ENCODE data around the gene PPP2R2D.
"Not testable (repeated sequence)": the region's sequence is repeated elsewhere in the genome, so short reads cannot be mapped to it uniquely, and the experiment has no call there.

PPP2R2D gene

GRCh38 chr10:131872827-131873375 lies 27.9 kb upstream of the PPP2R2D start:
- Histone ChIP-seq H3K4me3 (no peak overlapping the region), H3K4me1 (no peaks in the 10 kb centered on the region), H3K9me3 (no peaks in the 10 kb centered on the region), H3K27me3 (ENCODE audit: low read depth) (peaks cover 7% of the 10 kb centered on the region), H3K36me3 (replicated peaks) (no peaks in the 10 kb centered on the region)
- in situ Hi-C loops (cut with MboI; ENCODE audit: low sequenced_read_pairs): loop anchor here (10.0 kb wide), 1 partner anchor 1678 kb away; no protein-coding TSS in a partner anchor
- no peak for DNase-seq (ENCODE audit: low spot score in 2 of 2)

DNA sequence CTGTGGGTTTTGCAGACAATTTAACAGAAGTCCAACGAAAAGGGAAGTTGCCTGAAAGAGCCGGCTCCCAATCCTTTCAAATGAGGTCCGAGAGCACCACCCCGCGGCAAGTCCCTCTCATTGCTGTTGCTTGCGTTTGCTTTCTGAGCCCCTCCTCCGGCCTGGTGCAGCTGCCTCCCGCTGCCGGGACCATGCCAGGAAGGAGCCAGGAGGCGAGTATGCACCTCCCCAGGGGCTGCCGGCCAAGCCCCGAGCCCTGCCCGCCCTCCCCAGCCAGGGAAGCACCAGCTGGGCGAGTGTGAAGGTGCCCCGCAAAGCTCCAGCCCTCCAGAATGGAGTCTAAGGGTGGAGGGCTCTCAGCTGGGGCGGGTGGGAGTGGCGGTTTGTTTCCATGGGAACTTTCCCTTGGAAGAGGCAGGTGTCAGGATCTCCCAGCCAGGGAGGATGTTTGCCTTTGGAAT lies 25.8 kb upstream of the PPP2R2D start:
- peak; percentile 80 to 90 for DNase-seq (ENCODE audit: low spot score in 2 of 2)
- H3K27me3 ChIP-seq (ENCODE audit: low read depth): peaks cover 12% of the 10 kb centered on the region
- in situ Hi-C loops (cut with MboI; ENCODE audit: low sequenced_read_pairs): loop anchor here (10.0 kb wide), 1 partner anchor 1680 kb away; no protein-coding TSS in a partner anchor
- no peaks in the 10 kb centered on the region for H3K4me1 ChIP-seq
- no peaks in the 10 kb centered on the region for H3K36me3 ChIP-seq (replicated peaks)
- H3K9me3 ChIP-seq: no peaks in the 10 kb centered on the region
- H3K4me3 ChIP-seq: no peak overlapping the region

DNA sequence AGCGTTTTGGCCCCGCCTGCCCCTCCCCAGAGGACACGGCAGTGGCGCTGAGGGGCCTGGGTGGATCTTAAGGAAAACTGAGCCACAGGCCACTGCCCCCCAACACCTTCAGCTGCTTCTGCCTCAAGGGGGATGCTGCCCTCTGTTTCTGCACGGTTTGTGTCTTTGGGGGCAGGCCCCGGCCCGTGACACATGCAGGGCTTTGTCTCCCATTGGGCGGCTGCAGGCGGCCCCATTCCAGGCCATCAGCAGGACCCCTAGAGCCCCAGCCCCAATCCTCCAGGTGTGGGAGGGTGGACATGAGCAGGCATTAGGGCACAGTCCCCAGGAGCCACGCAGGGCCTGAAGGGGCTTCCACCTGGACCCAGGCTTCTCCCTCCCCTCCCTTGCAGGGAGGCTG lies 25.3 kb upstream of the PPP2R2D start:
- in situ Hi-C loops (cut with MboI; ENCODE audit: low sequenced_read_pairs): loop anchor here (10.0 kb wide), 1 partner anchor 1681 kb away; no protein-coding TSS in a partner anchor
- Histone ChIP-seq H3K9me3 (no peaks in the 10 kb centered on the region), H3K36me3 (replicated peaks) (no peaks in the 10 kb centered on the region), H3K27me3 (ENCODE audit: low read depth) (peaks cover 12% of the 10 kb centered on the region), H3K4me1 (no peaks in the 10 kb centered on the region), H3K4me3 (no peak overlapping the region)
- no peak for DNase-seq (ENCODE audit: low spot score in 2 of 2)

- in situ Hi-C loops (cut with MboI; ENCODE audit: low sequenced_read_pairs): loop anchor here (10.0 kb wide), 1 partner anchor 1681 kb away; no protein-coding TSS in a partner anchor
These were observed 24.8 kb upstream of the PPP2R2D start for GRCh38 chr10:131876017-131876416.

GRCh38 chr10:131876508-131876907 lies 24.3 kb upstream of the PPP2R2D start:
- in situ Hi-C loops (cut with MboI; ENCODE audit: low sequenced_read_pairs): loop anchor here (10.0 kb wide), 1 partner anchor 1682 kb away; no protein-coding TSS in a partner anchor
- DNase-seq (ENCODE audit: low spot score in 2 of 2): no peak
- Histone ChIP-seq H3K36me3 (replicated peaks) (no peaks in the 10 kb centered on the region), H3K4me3 (no peak overlapping the region), H3K9me3 (0 out of 2 replicates have a peak, but pooled peaks cover 3% of the 10 kb centered on the region), H3K4me1 (no peaks in the 10 kb centered on the region), H3K27me3 (ENCODE audit: low read depth) (peaks cover 12% of the 10 kb centered on the region)

More at GRCh38 chr10:131876017-131876416, 24.8 kb upstream of the PPP2R2D start:
- Histone ChIP-seq H3K4me1 (no peaks in the 10 kb centered on the region), H3K36me3 (replicated peaks) (no peaks in the 10 kb centered on the region), H3K9me3 (0 out of 2 replicates have a peak, but pooled peaks cover 1% of the 10 kb centered on the region), H3K4me3 (no peak overlapping the region), H3K27me3 (ENCODE audit: low read depth) (peaks cover 12% of the 10 kb centered on the region)
- DNase-seq (ENCODE audit: low spot score in 2 of 2): no peak

DNA sequence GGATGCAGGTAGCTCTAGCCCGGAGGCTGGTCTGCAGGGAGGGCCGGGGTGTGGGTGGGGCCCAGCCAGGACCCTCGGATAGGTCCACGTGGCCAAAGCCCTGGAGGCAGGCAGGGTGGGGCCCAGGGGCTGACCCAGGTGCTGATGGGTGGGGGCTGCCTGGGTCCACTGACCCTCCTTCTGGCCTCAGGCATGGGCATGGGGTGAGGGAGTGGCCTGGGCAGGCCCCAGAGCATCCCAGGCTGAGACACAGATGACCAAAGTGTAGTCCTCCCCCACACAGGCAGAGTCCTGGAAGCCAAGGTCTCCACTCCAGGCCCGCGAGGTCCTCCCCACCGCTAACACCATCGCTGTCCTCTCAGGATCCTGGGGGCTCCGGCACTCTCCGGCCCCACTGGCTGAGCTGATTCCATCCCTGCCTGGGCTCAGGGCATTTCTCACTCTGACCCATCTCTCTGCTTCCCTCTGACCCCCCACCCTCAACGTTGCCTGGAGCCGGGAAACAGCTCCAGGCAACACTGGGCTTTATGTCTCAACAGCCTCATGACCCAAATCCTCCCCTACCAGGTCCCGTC lies 20.7 kb upstream of the PPP2R2D start:
- no peaks in the 10 kb centered on the region for H3K4me1 ChIP-seq
- DNase-seq (ENCODE audit: low spot score in 2 of 2): no peak
- H3K4me3 ChIP-seq: no peak overlapping the region
- 0 out of 2 replicates have a peak, but pooled peaks cover 3% of the 10 kb centered on the region for H3K9me3 ChIP-seq
- in situ Hi-C loops (cut with MboI; ENCODE audit: low sequenced_read_pairs): loop anchor here (10.0 kb wide), 1 partner anchor 265 kb away; no protein-coding TSS in a partner anchor
- no peaks in the 10 kb centered on the region for H3K36me3 ChIP-seq (replicated peaks)
- H3K27me3 ChIP-seq (ENCODE audit: low read depth): peaks cover 12% of the 10 kb centered on the region

GRCh38 chr10:131881104-131881880 lies 19.5 kb upstream of the PPP2R2D start:
- in situ Hi-C loops (cut with MboI; ENCODE audit: low sequenced_read_pairs): loop anchor here (10.0 kb wide), 1 partner anchor 264 kb away; no protein-coding TSS in a partner anchor
- Histone ChIP-seq H3K4me3 (no peak overlapping the region), H3K4me1 (no peaks in the 10 kb centered on the region), H3K9me3 (0 out of 2 replicates have a peak, but pooled peaks cover 3% of the 10 kb centered on the region), H3K27me3 (ENCODE audit: low read depth) (peaks cover 12% of the 10 kb centered on the region), H3K36me3 (replicated peaks) (no peaks in the 10 kb centered on the region)
- DNase-seq (ENCODE audit: low spot score in 2 of 2): no peak

DNA sequence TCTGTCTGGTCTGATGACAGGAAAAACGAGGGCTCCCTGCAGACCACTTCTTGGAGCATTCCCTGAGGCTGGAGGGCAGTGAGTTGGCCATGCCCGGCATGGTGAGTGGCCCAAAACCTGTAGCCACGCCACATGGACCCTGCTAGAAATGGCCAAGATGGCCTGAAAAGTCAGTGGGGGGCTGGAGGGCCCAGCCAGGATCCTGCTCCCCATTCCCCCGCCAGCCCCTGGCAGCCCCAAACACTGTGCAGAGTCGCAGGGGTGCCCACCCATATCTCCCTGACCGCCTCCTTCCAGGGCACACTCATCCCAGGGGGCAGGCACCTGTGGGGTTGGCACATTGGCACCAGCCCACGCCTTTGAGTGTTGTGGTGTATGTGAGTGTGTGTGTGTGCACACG lies 18.7 kb upstream of the PPP2R2D start:
- Histone ChIP-seq H3K4me1 (no peaks in the 10 kb centered on the region), H3K9me3 (0 out of 2 replicates have a peak, but pooled peaks cover 3% of the 10 kb centered on the region), H3K36me3 (replicated peaks) (no peaks in the 10 kb centered on the region), H3K27me3 (ENCODE audit: low read depth) (peaks cover 12% of the 10 kb centered on the region), H3K4me3 (no peak overlapping the region)
- in situ Hi-C loops (cut with MboI; ENCODE audit: low sequenced_read_pairs): loop anchor here (10.0 kb wide), 1 partner anchor 263 kb away; no protein-coding TSS in a partner anchor
- DNase-seq (ENCODE audit: low spot score in 2 of 2): no peak

- H3K27me3 ChIP-seq (ENCODE audit: low read depth): peaks cover 5% of the 10 kb centered on the region
- DNase-seq (ENCODE audit: low spot score in 2 of 2): no peak
- no peaks in the 10 kb centered on the region for H3K36me3 ChIP-seq (replicated peaks)
- H3K4me3 ChIP-seq: no peak overlapping the region
- H3K9me3 ChIP-seq: 0 out of 2 replicates have a peak, but pooled peaks cover 3% of the 10 kb centered on the region
- no peaks in the 10 kb centered on the region for H3K4me1 ChIP-seq
- in situ Hi-C loops (cut with MboI; ENCODE audit: low sequenced_read_pairs): loop anchor here (10.0 kb wide), 1 partner anchor 262 kb away; no protein-coding TSS in a partner anchor
These were observed 18.0 kb upstream of the PPP2R2D start for GRCh38 chr10:131882590-131883451.

- not testable (repeated sequence) for DNase-seq (ENCODE audit: low spot score in 2 of 2); H3K27me3 ChIP-seq (ENCODE audit: low read depth); H3K36me3 ChIP-seq (replicated peaks); H3K4me1 ChIP-seq; H3K9me3 ChIP-seq; H3K4me3 ChIP-seq
- in situ Hi-C loops (cut with MboI; ENCODE audit: low sequenced_read_pairs): loop anchor here (10.0 kb wide), 1 partner anchor 261 kb away; no protein-coding TSS in a partner anchor
These were observed 17.0 kb upstream of the PPP2R2D start for GRCh38 chr10:131883621-131884393.

DNA sequence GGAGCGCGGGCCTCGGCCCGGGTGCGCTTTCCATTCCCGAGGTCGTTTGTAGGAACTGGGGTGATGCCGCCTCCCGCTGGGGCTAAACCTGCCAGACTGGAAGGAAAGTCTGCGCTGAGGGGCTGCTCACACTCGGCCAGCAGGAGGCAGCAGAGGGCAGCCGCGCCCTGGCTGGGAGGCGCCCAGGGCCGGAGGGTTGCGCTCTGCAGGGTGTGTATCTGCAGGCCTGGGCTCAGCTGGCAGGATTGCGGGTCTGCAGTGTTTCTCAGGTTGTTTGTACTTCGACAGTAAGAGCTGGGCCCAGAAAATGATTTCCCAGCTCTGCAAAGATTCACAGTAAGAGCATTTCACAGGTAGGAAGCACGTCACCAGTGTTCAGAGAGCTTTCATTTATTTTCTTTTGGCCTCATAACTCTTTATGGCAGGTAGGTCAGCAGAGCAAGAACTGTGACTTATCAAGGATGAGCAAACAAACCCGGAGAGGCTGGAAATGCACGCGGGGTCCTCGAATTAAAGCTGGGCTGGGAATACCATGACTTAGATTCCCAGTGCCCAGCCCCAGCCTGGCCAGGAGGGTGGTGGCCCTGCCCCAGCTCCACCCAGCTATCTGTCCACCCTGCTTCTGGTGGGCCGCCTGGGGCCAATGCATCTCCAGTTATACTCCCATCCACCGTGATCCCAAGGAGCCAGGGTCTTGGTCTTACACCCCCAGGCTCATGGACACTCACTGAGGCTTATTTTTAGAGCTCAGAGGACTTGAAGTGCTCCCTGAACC lies 15.2 kb upstream of the PPP2R2D start:
- no peak overlapping the region for H3K4me3 ChIP-seq
- H3K4me1 ChIP-seq: peaks cover 6% of the 10 kb centered on the region; the same call in 1 of the 2 replicates
- H3K9me3 ChIP-seq: 0 out of 2 replicates have a peak, but pooled peaks cover 3% of the 10 kb centered on the region
- in situ Hi-C loops (cut with MboI; ENCODE audit: low sequenced_read_pairs): loop anchor here (5.0 to 10.0 kb wide), 2 partner anchors 137 to 259 kb away; no protein-coding TSS in a partner anchor
- peak; percentile 44 to 85 for DNase-seq (ENCODE audit: low spot score in 2 of 2)
- no peaks in the 10 kb centered on the region for H3K27me3 ChIP-seq (ENCODE audit: low read depth)
- no peaks in the 10 kb centered on the region for H3K36me3 ChIP-seq (replicated peaks)
